Measurements from ENCODE around the gene DAP3. TPM values are rescaled to one million over a fixed set of nuclear protein-coding genes. Genes with fewer than 3 reads are reported as not detected.
A peak's percentile ranks its signal among the peaks of the same experiment; 100 is the strongest.

DAP3 gene
- total and polyA plus RNA-seq, 12 donors, result 82.3 to 141 (median 113) TPM

DNA sequence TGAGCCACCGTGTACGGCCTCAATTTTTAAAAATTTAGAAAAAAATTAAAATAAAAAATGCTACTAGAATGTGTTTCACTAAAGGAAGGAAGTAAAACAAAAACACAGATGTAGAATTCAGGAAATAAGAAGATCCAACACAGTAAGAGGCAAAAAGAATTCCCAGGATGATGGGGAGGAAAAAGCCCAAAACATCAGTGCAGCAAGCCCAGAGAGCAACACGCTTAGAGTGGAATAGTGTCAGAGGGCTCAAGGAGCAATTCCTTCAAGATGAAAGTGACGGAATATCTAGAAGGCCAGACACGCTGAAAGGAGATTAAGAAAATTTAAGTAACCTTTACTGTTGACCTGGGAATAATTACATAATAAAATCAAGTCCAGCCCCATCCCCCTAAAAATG lies 80.4 kb downstream of the DAP3 start:
- WGBS, 2 donors, result 81 to 85% methylated on average over 5 of the region's 5 CpGs
- H3K36me3 ChIP-seq, result peaks cover 0 to 99% (median 82%) of the 10 kb centered on the region in 9 donors
- ATAC-seq, result no peak
- intact Hi-C loops (cut with DNase I), result no loop called here
- no peaks in the 10 kb centered on the region for H3K9me3 ChIP-seq
- H3K27ac ChIP-seq, result no peak overlapping the region
- no peaks in the 10 kb centered on the region for H3K4me1 ChIP-seq
- H3K4me3 ChIP-seq, result no peak overlapping the region
- TF ChIP-seq, protein P1, sequence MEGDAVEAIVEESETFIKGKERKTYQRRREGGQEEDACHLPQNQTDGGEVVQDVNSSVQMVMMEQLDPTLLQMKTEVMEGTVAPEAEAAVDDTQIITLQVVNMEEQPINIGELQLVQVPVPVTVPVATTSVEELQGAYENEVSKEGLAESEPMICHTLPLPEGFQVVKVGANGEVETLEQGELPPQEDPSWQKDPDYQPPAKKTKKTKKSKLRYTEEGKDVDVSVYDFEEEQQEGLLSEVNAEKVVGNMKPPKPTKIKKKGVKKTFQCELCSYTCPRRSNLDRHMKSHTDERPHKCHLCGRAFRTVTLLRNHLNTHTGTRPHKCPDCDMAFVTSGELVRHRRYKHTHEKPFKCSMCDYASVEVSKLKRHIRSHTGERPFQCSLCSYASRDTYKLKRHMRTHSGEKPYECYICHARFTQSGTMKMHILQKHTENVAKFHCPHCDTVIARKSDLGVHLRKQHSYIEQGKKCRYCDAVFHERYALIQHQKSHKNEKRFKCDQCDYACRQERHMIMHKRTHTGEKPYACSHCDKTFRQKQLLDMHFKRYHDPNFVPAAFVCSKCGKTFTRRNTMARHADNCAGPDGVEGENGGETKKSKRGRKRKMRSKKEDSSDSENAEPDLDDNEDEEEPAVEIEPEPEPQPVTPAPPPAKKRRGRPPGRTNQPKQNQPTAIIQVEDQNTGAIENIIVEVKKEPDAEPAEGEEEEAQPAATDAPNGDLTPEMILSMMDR (IDR thresholded peaks at IDR 0.05), result no peak
- H3K27me3 ChIP-seq, result no peaks in the 10 kb centered on the region
- DNase-seq, result no peak

DNA sequence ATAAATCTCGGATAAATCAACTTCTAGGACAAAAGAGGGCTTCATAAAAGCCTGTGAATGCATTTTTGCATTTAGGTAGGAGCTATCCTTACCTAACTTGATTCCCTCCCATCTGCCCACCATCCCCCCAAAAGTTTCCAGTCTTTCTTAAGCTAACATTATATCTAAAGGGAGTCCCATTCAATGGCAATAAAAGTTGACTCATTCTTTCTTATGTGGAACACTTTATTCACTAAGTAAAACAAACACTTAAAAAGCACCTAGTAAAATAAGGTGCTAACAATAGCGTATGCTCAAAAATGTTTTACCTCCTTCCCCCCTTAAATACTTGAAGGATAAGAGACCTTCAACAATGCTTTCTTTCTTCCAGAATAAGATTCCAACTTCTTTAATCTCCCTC lies 84.3 kb downstream of the DAP3 start:
- TF ChIP-seq, protein P1 (IDR thresholded peaks at IDR 0.05), result no peak
- no peak overlapping the region for H3K27ac ChIP-seq
- no peaks in the 10 kb centered on the region for H3K4me1 ChIP-seq
- no peaks in the 10 kb centered on the region for H3K27me3 ChIP-seq
- ATAC-seq (no peak), DNase-seq (no peak)
- H3K9me3 ChIP-seq, result no peaks in the 10 kb centered on the region
- WGBS, 2 donors, result 91 to 94% methylated on average over 2 of the region's 2 CpGs
- intact Hi-C loops (cut with DNase I), result loop anchor here in 1 of 10 donors (10.0 kb wide), 1 partner anchor 132 kb away; no protein-coding TSS in a partner anchor
- no peak overlapping the region for H3K4me3 ChIP-seq
- H3K36me3 ChIP-seq, result peaks cover 0 to 100% (median 80%) of the 10 kb centered on the region in 9 donors

DNA sequence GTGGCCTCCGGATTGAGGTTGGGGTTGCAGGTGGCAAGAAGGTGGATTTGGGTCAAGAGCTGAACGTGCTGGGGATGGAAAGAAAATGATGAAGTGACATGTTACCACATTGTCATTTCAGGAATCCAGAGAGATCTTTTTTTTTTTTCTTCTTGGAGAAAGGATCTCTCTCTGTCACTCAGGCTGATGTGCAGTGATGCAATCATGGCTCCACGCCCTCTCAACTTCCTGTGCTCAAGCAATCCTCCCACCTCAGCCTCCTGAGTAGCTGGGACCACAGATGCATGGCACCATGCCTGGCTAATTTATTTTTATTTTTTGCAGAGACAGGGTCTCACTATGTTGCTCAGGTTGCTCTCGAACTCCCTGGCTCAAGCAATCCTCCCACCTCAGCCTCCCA lies 87.5 kb downstream of the DAP3 start:
- ATAC-seq, result peak in 2 of 8 donors; percentile 40 to 49
- TF ChIP-seq, protein P1 (IDR thresholded peaks at IDR 0.05), result no peak
- peak in 1 of 2 donors; percentile 11 for DNase-seq
- Histone ChIP-seq H3K9me3 (no peaks in the 10 kb centered on the region), H3K4me3 (no peak overlapping the region), H3K27me3 (no peaks in the 10 kb centered on the region), H3K36me3 (peaks cover 0 to 100% (median 55%) of the 10 kb centered on the region in 9 donors), H3K4me1 (no peaks in the 10 kb centered on the region), H3K27ac (no peak overlapping the region)
- intact Hi-C loops (cut with DNase I), result loop anchor here in 1 of 10 donors (10.0 kb wide), 1 partner anchor 128 kb away; no protein-coding TSS in a partner anchor
- WGBS, 2 donors, result 91 to 94% methylated on average over 4 of the region's 4 CpGs

DNA sequence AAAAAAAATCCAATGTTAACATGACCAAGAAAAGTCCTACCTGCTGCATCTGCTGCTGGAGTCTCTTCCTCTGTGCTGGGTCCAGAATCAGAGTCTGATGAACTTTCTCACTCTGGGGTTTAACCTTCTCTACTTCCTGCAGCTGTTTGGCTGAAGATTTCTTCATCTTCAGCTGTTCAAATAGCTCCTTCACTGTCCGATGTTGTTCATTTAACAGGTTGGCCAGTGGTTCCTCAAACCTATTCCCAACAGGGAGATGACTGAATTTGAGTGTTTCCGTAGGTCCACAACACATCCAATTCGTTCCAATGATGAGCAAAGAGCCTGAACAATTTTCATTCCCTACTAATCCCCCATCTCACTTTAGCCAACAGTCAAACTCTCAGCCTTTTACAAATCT lies 88.7 kb downstream of the DAP3 start:
- TF ChIP-seq, protein P1 (IDR thresholded peaks at IDR 0.05), result no peak
- peaks cover 0 to 100% (median 50%) of the 10 kb centered on the region in 9 donors for H3K36me3 ChIP-seq
- no peak overlapping the region for H3K27ac ChIP-seq
- 89 to 90% methylated on average over 3 of the region's 3 CpGs for WGBS, 2 donors
- ATAC-seq (peak in 3 of 8 donors; percentile 15 to 76 (median 59)), DNase-seq (no peak)
- no peak overlapping the region for H3K4me3 ChIP-seq
- no peaks in the 10 kb centered on the region for H3K27me3 ChIP-seq
- intact Hi-C loops (cut with DNase I), result loop anchor here in 1 of 10 donors (10.0 kb wide), 1 partner anchor 127 kb away; no protein-coding TSS in a partner anchor
- no peaks in the 10 kb centered on the region for H3K4me1 ChIP-seq
- no peaks in the 10 kb centered on the region for H3K9me3 ChIP-seq

Other genes starting within 250 kb of the DAP3 start
- gene ASH1L, start 126.3 kb upstream of the DAP3 start, total RNA-seq, result 10 to 100 TPM; 42.0 to 56.8 (median 48.2) TPM
- gene ASH1L, start 126.3 kb upstream of the DAP3 start, polyA plus RNA-seq, result 10 to 100 TPM in 1 of 2 donors, 1 to 10 TPM in 1; 5.1 to 10.9 TPM
- 10 to 100 TPM; 14.8 to 20.3 (median 16.8) TPM for gene MSTO1, start 78.9 kb upstream of the DAP3 start, total RNA-seq
- 10 to 100 TPM; 23.2 TPM for gene MSTO1, start 78.9 kb upstream of the DAP3 start, polyA plus RNA-seq
- 10 to 100 TPM; 61.4 to 85.1 (median 69.5) TPM for gene YY1AP1, start 317 bp upstream of the DAP3 start, total RNA-seq
- 10 to 100 TPM; 32.3 to 34.7 TPM for gene YY1AP1, start 317 bp upstream of the DAP3 start, polyA plus RNA-seq
- gene GON4L, start 168.1 kb downstream of the DAP3 start, total RNA-seq, result 10 to 100 TPM; 21.6 to 30.7 (median 28.1) TPM
- 10 to 100 TPM in 1 of 2 donors, 1 to 10 TPM in 1; 8.8 to 25.5 TPM for gene GON4L, start 168.1 kb downstream of the DAP3 start, polyA plus RNA-seq
- gene SYT11, start 170.5 kb downstream of the DAP3 start, total RNA-seq, result 10 to 100 TPM in 9 of 10 donors, 1 to 10 TPM in 1; 9.2 to 19.4 (median 12.8) TPM
- gene SYT11, start 170.5 kb downstream of the DAP3 start, polyA plus RNA-seq, result 1 to 10 TPM; 1.8 to 9.5 TPM
- 10 to 100 TPM; 12.8 to 32.3 (median 21.9) TPM for gene RIT1, start 222.3 kb downstream of the DAP3 start, total RNA-seq
- gene RIT1, start 222.3 kb downstream of the DAP3 start, polyA plus RNA-seq, result 10 to 100 TPM; 11.5 to 17.0 TPM
- gene KHDC4, start 245.3 kb downstream of the DAP3 start, total RNA-seq, result 10 to 100 TPM; 17.6 to 30.3 (median 22.0) TPM
- 10 to 100 TPM; 14.3 to 33.8 TPM for gene KHDC4, start 245.3 kb downstream of the DAP3 start, polyA plus RNA-seq

Measured in heart right ventricle (tissue), 16 donors.